Uterus (tissue), 2 donors: ENCODE data around the gene WDR64.

Experiments used
- CTCF ChIP-seq, 4 experiments: fragments of 200-600 bp in 2 of 4; fragments of 450-650 bp in 2 of 4; sonication (generic) in 2 of 4; IDR thresholded peaks; one replicate each; pipeline ENCODE4 v1.5.1; 2016 to 2019; ENCODE audit warnings: antibody characterized with exemption in 4 of 4, mild to moderate bottlenecking in 2 of 4, moderate library complexity in 1 of 4
- POLR2A ChIP-seq, 2 donors: fragments of 450-650 bp; IDR thresholded peaks; one replicate each; pipeline ENCODE4 v1.6.1; 2016; ENCODE audit warnings: antibody characterized with exemption in 2 of 2, mild to moderate bottlenecking in 1 of 2, moderate library complexity in 1 of 2

DNA sequence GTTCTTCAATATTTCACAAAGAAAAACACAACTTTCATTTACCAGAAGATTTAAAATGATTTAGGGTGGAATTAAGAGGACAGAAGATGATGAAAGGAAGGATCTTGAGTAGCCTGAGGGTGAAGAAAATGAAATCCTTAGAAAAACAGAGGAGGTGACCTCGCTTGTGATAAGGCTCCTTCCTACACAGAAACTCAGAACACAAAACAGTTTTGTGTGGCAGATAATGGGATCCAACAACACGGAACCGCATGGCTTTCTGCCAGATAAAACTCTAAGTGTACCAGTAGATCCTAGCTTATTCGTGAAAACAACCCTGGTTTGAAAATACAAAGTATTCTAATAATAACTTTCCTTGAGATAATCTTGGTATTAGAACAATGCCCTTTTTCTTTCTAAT is 121.9 kb downstream of the WDR64 start:
- no peak for TF ChIP-seq CTCF (IDR thresholded peaks at IDR 0.05)
- TF ChIP-seq POLR2A (IDR thresholded peaks at IDR 0.05): no peak
